Fibroblast of lung (primary cell): ENCODE data around the gene CAPS. TPM values are rescaled to one million over a fixed set of nuclear protein-coding genes. Genes with fewer than 3 reads are reported as not detected.

Experiments used
- DNase-seq, 2 donors: peaks; one replicate each; pipeline versions ENCODE4 v3.0.0 to v3.0.0-alpha.2; 2010; ENCODE audit warnings: low read depth in 2 of 2
- H2AFZ ChIP-seq: 2 replicates; pipeline ENCODE4 v1.5.1; 2012; ENCODE audit warnings: low read length, control low read depth, inconsistent platforms
- H3K27ac ChIP-seq: 2 replicates; pipeline ENCODE4 v1.5.1; 2011; ENCODE audit warnings: low read length, control low read depth; ENCODE audit not compliant: insufficient read depth
- H3K27me3 ChIP-seq: 2 replicates; pipeline ENCODE4 v1.5.1; 2011; ENCODE audit warnings: mild to moderate bottlenecking, low read length; ENCODE audit not compliant: control insufficient read depth, insufficient read depth
- H3K36me3 ChIP-seq: 2 replicates; pipeline ENCODE4 v1.5.1; 2011; ENCODE audit warnings: low read length; ENCODE audit not compliant: control insufficient read depth, insufficient read depth
- H3K4me1 ChIP-seq: 2 replicates; pipeline ENCODE4 v1.5.1; 2011; ENCODE audit warnings: low read length; ENCODE audit not compliant: control insufficient read depth, insufficient read depth; ENCODE audit errors: extremely low read depth
- H3K4me2 ChIP-seq: 2 replicates; pipeline ENCODE4 v1.5.1; 2011; ENCODE audit warnings: low read length, control low read depth; ENCODE audit not compliant: insufficient read depth; ENCODE audit errors: extremely low read depth
- H3K4me3 ChIP-seq, 4 experiments: fragments of 200-600 bp in 1 of 4; sonication (generic) in 1 of 4; replicated peaks in 1 of 4; 2 replicates each; pipeline ENCODE4 v1.5.1; 2011 to 2016; ENCODE audit warnings: low read length in 4 of 4, low read depth in 3 of 4, mild to moderate bottlenecking in 3 of 4, control low read depth in 2 of 4, inconsistent platforms in 1 of 4, mixed read lengths in 1 of 4; ENCODE audit not compliant: insufficient read depth in 1 of 4; ENCODE audit errors: control extremely low read depth in 1 of 4
- H3K79me2 ChIP-seq: 2 replicates; pipeline ENCODE4 v1.5.1; 2012; ENCODE audit warnings: mild to moderate bottlenecking, low read length, inconsistent platforms; ENCODE audit not compliant: control insufficient read depth, insufficient read depth
- H3K9ac ChIP-seq: 2 replicates; pipeline ENCODE4 v1.5.1; 2011; ENCODE audit warnings: mild to moderate bottlenecking, low read length, control low read depth; ENCODE audit not compliant: insufficient read depth
- H3K9me3 ChIP-seq: 2 replicates; pipeline ENCODE4 v1.5.1; 2012; ENCODE audit warnings: low read depth, low read length; ENCODE audit not compliant: control insufficient read depth, insufficient read depth
- H4K20me1 ChIP-seq: 2 replicates; pipeline ENCODE4 v1.5.1; 2011; ENCODE audit warnings: low read length; ENCODE audit not compliant: control insufficient read depth, insufficient read depth; ENCODE audit errors: extremely low read depth
- EZH2 ChIP-seq: IDR thresholded peaks from 2 replicates; pipeline ENCODE4 v1.5.1; 2012; ENCODE audit warnings: low read length, control low read depth, mild to moderate bottlenecking; ENCODE audit errors: missing control alignments
- polyA plus RNA-seq, 2 donors: library from polyadenylated mRNA; depleted of rRNA in 1 of 2; stranded (reverse) in 1 of 2; unstranded in 1 of 2; fragments of >200 nt; gene quantifications; 2 replicates each; pipeline ENCODE4 v1.2.1, GENCODE V29; 2011 to 2012; ENCODE audit warnings: missing spikeins in 1 of 2
- total RNA-seq: library from RNA; depleted of rRNA; stranded (reverse); fragments of >200 nt; gene quantifications from 2 replicates; pipeline ENCODE4 v1.2.1, GENCODE V29; 2014
- TF ChIP-seq, protein P1 (sequence below), 2 donors: IDR thresholded peaks in 1 of 2; conservative IDR thresholded peaks in 1 of 2; 1 replicate in 1 of 2; 2 replicates in 1 of 2; pipeline ENCODE4 v1.5.1; 2011 to 2012; ENCODE audit warnings: low read length in 2 of 2, control low read depth in 1 of 2, inconsistent platforms in 1 of 2, low read depth in 1 of 2, mild to moderate bottlenecking in 1 of 2

The CAPS gene
- total and polyA plus RNA-seq, 2 donors (not counting 1 experiment from before 2014, with no cell fraction given) = 1.6 to 7.3 TPM

DNA sequence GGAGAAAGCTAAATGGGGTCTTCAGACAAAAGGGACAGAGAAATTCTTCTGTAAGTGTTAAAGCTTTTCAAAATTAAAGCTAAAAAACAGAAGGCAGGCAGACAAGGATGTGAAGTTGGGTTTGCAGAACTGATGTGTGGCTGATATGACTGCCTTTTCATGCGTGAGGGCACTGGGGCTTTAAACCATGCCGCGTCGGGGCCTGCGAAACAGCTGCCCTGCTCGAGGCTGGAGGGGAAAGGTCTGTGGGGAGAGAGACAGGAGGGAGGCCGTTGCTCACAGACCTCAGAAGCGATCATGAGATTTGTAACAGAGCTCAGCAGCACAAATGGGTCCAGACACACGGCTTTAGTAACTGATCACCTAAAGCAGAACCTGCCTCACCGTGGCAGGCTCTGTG, 23.5 kb downstream of the CAPS start:
- Histone ChIP-seq H3K27ac (no peak overlapping the region), H3K36me3 (peaks cover 9% of the 10 kb centered on the region), H3K4me3 (no peak overlapping the region), H3K4me2 (no peak overlapping the region), H2AFZ (no peak overlapping the region), H3K9me3 (no peaks in the 10 kb centered on the region), H3K9ac (no peak overlapping the region), H4K20me1 (no peaks in the 10 kb centered on the region), H3K27me3 (no peaks in the 10 kb centered on the region), H3K79me2 (peaks cover 21% of the 10 kb centered on the region), H3K4me1 (peaks cover 30% of the 10 kb centered on the region)
- DNase-seq = no peak
- TF ChIP-seq EZH2 = no peak
- TF ChIP-seq, protein P1, sequence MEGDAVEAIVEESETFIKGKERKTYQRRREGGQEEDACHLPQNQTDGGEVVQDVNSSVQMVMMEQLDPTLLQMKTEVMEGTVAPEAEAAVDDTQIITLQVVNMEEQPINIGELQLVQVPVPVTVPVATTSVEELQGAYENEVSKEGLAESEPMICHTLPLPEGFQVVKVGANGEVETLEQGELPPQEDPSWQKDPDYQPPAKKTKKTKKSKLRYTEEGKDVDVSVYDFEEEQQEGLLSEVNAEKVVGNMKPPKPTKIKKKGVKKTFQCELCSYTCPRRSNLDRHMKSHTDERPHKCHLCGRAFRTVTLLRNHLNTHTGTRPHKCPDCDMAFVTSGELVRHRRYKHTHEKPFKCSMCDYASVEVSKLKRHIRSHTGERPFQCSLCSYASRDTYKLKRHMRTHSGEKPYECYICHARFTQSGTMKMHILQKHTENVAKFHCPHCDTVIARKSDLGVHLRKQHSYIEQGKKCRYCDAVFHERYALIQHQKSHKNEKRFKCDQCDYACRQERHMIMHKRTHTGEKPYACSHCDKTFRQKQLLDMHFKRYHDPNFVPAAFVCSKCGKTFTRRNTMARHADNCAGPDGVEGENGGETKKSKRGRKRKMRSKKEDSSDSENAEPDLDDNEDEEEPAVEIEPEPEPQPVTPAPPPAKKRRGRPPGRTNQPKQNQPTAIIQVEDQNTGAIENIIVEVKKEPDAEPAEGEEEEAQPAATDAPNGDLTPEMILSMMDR (conservative IDR thresholded peaks at IDR 0.05 in 1 of 2, IDR thresholded peaks at IDR 0.05 in 1 of 2; ENCODE audit: low read depth in 1 of 2, low read length in 2 of 2) = no peak

GRCh38 chr19:5940260-5941208, 26.5 kb downstream of the CAPS start:
- Histone ChIP-seq H3K4me2 (no peak overlapping the region), H3K79me2 (peaks cover 18% of the 10 kb centered on the region), H3K9ac (no peak overlapping the region), H4K20me1 (no peaks in the 10 kb centered on the region), H2AFZ (no peak overlapping the region), H3K9me3 (no peaks in the 10 kb centered on the region), H3K27ac (no peak overlapping the region), H3K4me1 (peaks cover 24% of the 10 kb centered on the region), H3K27me3 (no peaks in the 10 kb centered on the region), H3K36me3 (peaks cover 3% of the 10 kb centered on the region), H3K4me3 (no peak overlapping the region)
- TF ChIP-seq EZH2 = no peak
- TF ChIP-seq, protein P1 (conservative IDR thresholded peaks at IDR 0.05 in 1 of 2, IDR thresholded peaks at IDR 0.05 in 1 of 2; ENCODE audit: low read depth in 1 of 2, low read length in 2 of 2) = no peak
- no peak for DNase-seq

GRCh38 chr19:5941673-5942072, 27.6 kb downstream of the CAPS start:
- Histone ChIP-seq H3K4me2 (no peak overlapping the region), H3K4me3 (no peak overlapping the region), H3K4me1 (peaks cover 16% of the 10 kb centered on the region), H3K79me2 (peaks cover 28% of the 10 kb centered on the region), H3K27ac (no peak overlapping the region), H3K9me3 (no peaks in the 10 kb centered on the region), H3K36me3 (peaks cover 6% of the 10 kb centered on the region), H3K27me3 (no peaks in the 10 kb centered on the region), H2AFZ (no peak overlapping the region), H3K9ac (no peak overlapping the region), H4K20me1 (no peaks in the 10 kb centered on the region)
- DNase-seq = no peak
- no peak for TF ChIP-seq EZH2
- TF ChIP-seq, protein P1 (conservative IDR thresholded peaks at IDR 0.05 in 1 of 2, IDR thresholded peaks at IDR 0.05 in 1 of 2; ENCODE audit: low read depth in 1 of 2, low read length in 2 of 2) = no peak
